ENCODE data around the gene TMSB4X.

- no peak for TF ChIP-seq CTCF (IDR thresholded peaks at IDR 0.05)
- no peak for TF ChIP-seq POLR2A (IDR thresholded peaks at IDR 0.05)
These were observed 12.0 kb downstream of the TMSB4X start for GRCh38 chrX:12986886-12987285.

Measured in ovary (tissue), 3 donors.